Activated CD4-positive, alpha-beta T cell treated with anti-CD3 and anti-CD28 coated beads, Interleukin-2, amount 50 U/mL, for 16 hours (primary cell): ENCODE results near the gene DHRS1.
"Not testable (repeated sequence)": the region's sequence is repeated elsewhere in the genome, so short reads cannot be mapped to it uniquely, and the experiment has no call there.

Source experiments
- DNase-seq: peaks from one replicate; pipeline ENCODE4 v3.0.0-alpha.2; 2020

Gene DHRS1

DNA sequence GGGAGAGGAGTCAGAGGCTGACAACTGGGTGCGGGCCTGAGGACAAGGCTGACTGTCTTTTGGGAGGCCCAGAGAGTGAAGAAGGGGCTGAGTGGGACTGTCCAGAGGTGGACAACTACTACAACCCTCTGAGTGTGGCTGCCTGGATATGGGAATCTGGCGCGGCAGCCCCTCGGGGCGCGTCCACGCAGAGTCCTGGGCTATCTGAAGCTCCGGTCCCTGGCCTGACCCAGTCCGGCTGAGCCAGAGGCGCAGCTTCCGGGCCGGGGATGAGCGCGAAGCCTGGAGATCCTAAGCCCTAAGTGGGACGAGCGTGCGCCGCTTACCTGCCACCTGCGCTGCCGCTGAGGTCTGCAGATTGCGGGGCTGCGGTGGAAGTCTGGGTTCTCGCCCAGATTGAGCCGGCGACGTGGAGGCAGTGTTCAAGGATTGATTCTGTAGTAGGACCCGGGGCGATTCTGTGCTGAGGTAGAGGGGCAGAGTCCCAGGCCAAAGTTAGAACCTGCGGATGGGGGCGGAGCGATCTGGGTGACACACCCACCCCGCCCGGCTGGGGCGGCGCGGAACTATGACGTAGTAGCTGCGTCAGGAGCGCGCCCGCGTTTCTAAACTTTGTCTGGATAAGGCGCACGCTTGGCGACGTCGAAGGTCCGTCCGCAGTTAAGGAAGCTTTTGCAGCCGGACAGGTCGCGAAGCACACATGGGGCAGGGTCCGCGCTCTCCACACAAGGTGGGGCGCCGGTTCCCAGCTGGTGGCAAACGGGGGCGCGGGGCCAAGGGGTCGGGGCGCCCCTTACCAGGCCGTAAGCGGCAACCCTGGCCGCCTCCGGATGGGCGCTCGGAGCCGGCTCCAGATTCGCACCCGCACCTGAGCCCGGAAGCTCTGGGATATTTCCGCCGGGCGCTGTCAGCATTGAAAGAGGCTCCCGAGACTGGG, at the start of gene DHRS1, which contains the start of gene NOP9:
Gene DHRS1 (minus strand): TSS at position 526 of the 937 bp plus-strand sequence. CDS start 674 bp downstream, outside the sequence.
Gene NOP9 (plus strand): TSS at position 596 of the 937 bp plus-strand sequence. CDS start 105 bp downstream, at position 701.
- DNase-seq = peak; percentile 93

DNA sequence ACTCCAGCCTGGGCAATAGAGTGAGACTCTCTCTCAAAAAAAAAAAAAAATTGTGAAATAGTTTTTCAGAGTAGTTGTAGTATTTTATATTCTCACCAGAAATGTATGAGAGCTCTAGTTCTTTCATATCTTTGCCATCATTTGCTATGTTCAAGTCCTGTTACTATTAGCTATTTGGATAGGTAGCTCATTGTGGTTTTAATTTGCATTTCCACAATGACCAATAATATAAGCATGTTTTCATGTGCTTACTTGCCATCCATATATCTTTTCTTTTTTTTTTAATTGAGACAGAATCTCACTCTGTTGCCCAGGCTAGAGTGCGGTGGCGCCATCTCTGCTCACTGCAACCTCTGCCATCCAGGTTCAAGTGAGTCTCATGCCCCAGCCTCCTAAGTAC, 48.6 kb upstream of the DHRS1 start:
- no peak for DNase-seq

DNA sequence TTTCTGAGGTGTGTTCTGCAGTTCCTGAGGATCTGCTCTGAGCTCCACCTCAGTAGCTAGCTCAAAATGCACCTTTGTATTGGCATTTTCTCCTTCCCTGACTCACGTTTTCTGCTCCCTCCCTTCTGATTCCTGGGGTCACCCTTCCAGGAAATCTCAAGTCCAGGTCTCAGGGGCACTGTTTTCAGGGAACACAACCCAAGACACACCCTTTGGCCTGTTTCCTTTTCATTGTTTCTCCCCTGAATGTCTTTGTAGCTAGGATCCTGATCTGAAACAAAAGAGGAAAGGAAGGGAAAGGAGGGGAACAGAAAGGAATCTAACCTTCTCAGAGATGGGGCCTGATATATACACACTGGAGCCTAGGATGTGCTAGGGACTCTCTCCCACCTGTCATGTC, 47.6 kb upstream of the DHRS1 start:
- DNase-seq = no peak

DNA sequence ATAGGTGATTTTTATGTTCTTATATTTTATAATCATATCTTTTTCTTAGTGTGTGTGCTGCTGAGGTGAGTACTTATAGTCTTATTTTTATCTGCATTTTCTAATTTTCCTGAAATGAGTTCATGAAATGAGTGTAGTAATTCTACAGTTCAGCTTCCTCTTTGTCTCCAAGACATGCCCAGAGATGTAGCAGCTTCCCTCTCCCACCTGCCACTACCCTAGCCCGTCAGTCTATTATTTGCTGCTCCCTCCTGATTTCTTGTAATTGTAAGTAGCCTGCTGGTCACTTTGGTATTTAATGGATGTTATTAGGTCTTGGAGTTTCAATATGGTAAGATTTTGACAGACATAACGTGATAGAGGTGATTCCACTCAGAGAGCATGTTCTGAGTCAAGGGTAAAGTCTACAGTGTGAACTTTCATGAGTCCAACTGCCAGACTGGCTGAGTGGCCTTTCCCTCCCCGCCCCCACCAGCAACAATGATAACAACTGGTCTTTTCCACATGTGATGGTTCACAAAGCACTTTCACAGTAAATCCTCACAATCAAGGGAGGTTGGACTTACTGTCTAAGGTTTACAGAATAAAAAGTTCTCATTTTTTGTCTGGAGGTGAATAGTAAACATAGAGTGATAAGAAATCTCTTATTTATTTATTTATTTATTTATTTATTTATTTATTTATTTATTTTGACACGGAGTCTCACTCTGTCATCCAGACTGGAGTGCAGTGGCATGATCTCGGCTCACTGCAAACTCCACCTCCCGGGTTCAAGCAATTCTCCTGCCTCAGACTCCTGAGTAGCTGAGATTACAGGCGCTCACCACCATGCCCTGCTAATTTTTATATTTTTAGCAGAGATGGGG, 44.4 kb upstream of the DHRS1 start:
- DNase-seq = no peak

DNA sequence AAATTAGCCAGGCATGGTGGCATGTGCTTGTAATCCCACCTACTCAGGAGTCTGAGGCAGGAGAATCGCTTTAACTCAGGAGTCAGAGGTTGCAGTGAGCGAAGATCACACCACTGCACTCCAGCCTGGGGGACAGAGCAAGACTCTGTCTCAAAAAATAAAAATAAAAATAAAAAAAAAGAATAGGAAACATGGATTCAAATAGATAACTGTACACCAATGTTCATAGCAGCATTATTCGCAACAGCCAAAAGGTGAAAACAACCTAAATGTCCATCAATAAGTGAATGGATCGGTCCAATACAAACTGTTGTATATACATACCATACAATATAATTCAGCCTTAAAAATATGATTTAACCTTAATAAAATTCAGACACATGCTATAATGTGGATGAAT, 43.3 kb upstream of the DHRS1 start:
- no peak for DNase-seq

DNA sequence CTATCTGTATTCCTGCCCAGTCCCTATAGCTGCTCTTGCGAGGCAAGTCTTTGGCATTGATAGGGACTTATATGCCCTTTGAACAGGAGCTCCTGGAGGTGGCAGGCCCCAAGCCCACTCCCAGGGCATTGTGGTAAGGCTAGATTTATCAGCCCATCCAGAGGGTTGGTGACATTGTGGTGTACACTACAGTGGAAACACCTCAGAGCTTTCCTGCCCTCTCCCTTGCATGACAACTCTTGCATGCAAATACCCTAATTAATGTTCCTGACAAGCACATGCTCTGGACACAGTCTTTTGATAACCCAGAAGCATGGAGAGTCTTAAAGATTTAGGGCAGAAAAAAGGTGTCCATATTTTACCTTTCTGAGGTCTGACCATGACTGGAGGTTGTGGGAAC, 41.0 kb upstream of the DHRS1 start:
- DNase-seq = no peak

DNA sequence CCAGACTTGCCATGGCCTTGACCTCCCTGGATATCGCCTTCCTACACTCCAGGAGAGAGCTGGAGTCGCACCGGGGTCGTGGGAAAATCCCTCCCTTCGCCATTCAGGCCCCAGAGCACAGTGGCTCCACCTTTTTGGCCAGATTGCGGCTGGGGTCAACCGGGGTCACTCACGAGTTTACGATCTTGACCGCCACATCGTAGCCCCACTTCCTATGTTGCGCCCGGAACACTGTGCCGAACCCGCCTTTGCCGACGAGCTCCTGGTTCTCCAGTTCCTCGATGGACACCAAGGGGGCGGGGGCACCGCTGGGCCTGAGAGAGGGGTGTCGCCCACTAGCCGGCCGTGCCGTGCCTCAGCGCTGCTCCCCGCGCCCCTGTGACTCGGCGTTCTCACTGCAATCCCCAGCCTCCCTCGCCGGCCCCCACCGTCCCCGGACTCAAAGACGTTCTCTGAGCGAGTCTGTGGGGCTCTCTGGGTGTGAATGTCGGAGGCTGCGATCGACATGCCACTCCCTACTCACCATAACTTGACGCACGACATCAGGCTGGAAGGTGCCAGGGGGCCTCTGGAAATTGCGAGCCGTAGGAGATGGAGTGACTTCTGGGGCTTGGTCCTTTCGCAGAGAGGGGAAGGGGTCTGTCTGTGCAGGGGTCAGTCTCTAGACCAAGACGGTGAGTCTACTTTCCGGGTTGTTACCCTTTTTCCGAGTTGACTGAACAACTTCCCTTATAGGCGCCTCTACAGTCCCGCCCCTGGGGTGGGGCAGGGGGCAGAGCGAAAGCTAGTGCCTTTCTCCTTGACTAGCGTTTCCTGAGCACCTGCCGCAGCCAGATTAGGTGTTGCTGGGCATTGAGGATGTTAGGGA, 39.9 kb upstream of the DHRS1 start, which contains the start of gene RIPK3:
Gene RIPK3 (minus strand): TSS at position 708 of the 868 bp plus-strand sequence. CDS start 165 bp downstream, at position 543.
- peak; percentile 67 for DNase-seq

DNA sequence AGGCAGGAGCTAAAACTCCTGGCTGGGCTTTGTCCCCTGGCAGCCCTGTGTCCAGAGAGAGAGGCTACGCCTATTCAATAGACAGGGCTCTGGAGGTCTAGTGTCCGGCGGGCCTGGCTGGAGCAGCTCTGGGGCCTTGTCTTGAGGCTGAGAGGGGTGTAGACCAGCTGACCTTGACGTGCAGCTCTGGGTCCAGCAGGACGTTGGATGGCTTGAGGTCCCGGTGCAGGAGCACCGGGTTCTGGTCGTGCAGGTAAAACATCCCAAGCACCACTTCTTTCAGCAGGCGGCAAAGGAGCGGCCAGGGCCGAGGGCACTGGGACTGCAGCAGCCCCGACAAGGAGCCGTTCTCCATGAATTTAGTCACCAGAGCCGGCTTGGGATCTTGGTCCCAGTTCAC, 39.3 kb upstream of the DHRS1 start:
- DNase-seq = no peak

DNA sequence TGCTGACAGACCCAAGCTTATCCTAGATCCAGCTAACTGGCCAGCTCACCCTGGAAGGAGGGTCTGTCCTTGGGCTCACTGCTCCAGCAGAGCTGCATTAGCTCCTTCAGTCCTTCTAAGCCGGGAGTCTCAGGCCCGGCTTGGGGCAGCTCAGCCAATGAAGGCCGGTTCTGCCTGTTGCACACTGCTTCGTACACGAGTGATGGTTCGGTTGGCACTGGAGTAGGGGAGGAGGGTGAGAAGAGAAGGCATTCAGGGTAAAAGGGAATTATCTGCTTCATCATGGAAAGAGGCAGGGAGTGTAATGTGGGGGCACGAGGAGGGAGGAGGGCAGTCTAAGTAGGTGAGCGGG, 38.2 kb upstream of the DHRS1 start:
- DNase-seq = no peak

DNA sequence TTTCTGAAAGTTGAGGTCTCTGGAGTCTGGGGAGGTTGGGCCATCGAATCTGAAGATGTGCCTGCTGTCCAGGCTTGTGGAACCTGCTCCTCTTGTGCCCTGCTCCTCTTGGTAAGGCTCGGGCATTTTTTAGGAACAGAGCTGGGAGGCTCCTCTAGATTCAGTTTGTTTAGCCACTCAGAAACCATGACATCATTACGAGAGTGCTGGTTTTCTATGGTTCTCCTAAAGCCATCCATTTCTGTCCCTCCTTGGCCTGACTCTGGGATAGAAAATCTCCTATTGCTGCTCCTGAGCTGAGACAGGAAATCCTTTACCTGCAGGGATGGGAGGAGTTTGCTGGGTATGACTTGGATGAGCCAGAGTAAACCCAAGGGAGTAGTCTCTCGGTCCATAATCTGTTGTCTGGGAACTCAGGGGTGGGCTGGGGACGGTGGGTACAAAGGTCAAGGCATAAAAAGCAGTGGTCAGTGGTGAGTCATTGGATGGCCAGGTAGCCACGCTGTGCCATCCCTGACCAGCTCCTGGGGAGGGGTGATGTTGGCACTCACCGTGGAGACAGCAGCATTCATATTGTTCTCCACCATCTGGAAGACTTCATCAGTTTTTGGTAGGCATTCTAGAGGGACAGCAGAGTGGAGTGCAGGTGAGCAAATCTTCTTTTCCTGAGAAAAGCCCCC, 37.7 kb upstream of the DHRS1 start:
- no peak for DNase-seq

DNA sequence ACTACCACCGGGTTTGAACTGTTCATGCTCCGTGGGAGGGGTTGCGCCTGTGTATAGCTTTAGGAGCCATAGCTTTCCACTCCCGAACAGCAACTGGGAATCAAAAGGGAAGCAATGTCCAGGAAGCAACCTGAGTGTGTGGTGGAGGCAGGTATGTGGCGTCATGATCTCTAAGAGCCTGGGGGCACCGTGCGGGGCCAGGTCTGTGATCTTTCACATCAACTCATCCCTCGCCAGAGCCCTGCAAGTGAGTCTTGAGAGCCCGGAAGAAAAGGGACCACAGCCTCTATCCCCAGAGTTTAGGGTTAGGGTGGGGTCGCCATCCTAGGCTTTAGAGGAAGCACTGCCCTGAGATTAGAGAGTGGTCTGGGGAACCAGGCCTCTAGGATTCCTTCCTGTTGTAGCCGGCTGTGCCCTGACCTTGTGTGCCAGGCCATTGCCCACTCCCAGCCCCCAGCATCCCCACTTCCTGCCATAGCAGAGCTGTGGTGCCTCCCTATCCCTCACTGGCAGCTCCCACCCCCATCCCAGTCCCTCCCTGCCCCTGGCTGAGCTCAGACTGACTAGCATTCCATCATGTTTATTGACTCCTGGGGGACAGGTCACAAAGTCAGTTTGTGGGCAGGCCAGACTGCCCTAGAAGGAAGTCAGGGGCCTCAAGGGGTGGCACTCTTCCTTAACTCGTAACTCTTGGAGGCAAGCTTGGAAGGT, 36.0 kb upstream of the DHRS1 start:
- DNase-seq = no peak

DNA sequence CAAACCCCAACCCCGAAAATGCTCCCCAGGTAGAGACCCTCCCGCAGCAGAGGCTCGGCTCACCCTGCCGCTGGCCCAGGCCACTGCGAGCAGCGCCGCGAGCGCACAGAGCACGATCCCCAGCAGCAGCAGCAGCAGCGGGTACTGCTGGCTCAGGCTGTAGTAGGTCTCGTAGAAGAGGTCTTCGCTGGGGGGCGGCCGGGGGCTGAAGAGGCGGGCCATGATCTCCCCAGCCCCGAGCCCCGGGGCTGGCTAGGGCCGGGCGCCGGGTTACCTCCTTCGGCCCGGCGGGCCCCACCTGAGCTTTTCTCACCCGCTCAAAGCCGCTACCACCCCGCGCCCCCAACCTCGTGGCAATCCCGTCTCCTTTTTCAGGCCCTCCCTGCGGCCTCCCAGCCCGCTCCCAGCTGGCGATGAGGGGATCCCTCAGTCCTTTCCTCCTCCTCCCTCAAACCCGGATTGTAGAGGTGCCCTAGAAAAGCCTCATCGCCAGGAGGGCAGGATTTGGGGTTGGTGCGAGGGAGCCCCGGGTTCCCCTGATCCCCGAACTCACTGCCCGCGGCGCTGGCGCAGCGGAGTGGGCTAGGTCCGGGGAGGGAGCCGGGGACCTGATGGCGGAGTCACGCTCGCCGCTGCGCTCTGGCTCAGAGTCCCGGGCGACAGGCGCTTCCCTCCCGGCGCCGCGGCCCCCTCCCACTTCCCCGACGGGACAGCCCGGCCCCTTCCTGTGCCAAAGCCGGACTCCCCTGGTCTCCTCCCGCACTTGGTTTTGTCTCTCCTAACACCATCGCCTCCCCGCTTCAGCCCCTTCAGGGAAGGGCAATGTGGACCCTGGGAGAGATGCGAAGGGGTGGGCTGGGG, 35.1 kb upstream of the DHRS1 start, which contains the start of gene ADCY4:
Gene ADCY4 (minus strand): TSS at position 641 of the 861 bp plus-strand sequence. CDS start 419 bp downstream, at position 222.
- DNase-seq = no peak

DNA sequence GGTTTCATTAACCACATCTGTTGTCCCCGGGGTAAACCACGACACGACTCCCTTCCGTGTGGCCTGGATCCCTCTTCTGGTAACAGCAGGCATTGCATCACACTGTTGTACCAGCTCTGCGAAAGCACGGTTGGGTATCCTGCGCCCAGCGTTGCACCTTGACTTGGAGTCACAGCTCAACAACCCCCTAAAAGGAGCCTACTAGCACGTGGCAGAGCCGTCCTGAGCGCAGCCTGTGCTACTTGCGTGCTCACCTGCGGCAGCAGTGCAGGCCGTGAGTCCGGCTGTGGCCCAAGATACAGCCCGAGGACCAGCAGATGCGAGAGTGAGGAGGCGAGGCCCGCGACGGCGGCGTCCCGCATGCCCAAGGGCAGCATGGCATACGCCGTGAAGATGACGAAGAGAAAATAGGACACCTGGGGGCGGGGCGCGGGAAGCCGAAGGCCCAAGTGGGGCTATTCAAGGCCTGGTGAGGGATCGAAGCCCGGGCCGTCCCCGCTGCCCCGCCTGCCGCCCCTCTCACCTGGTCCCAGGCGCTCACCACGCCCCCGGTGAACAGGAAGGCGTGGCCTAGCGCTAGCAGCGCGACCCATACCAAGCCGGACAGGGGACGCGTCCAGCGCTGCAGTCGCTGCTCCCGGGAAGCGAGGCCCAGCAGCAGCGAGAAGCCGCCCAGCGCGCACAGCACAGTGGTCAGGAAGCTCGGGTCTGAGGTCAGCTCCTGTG, 32.9 kb upstream of the DHRS1 start:
- peak; percentile 92 for DNase-seq

DNA sequence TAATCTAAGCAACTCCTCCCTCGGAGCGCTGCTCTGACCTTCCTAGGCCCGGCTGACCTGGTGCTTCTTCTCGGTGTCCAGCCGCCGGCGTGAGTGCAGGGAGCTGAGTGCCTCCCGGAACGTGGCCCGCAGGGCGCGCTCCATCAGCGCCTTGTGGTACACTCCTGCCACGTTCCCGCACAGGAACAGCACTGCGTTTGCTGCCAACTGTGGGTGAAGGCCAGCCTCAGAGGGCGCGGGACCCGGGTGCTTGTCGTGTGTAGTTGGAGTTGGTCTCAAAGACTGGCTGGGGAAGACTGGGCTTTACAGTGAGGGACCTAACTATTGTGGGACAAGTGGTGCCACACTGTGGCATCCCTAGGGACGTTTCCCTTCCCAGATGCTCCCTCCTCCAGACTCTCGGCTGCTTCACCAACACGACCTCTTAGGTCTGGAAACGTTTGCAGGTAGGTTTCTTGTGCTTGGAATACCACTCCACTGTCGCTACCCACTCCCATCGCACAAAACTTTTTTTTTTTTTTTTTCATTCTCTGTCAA, 32.2 kb upstream of the DHRS1 start:
- no peak for DNase-seq

DNA sequence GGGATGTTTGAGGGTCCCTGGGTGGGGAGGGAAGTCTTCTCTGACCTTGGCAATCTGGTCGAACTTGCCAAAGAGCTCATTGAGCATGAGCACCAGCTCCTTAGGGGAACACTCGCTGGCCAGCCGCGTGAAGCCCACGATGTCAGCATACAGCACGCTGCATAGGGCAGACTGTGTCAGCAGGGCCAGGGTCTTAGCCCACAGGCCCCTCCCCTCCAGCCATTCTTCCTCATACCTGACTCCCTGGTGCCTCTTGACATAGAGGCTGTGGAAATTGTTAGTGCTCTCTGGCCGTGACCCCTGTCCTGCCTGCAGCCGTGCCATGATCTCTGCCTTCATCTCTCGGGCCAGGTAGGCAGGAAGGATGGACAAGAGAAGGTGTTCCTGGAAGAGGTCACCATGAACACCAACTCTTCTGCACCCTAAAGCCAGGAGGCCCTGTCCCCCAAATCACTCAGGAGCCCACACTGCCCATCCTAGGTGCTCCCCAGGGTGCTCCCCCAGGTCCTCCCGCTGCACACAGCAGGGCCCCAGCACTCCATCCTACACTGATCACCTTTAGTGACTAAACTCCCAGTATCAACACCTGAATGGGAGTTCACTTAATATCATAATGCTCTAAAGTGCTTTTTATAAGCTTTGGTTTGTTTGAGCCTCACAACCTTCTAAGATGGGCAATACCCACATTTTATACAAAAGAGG, 31.5 kb upstream of the DHRS1 start:
- no peak for DNase-seq

DNA sequence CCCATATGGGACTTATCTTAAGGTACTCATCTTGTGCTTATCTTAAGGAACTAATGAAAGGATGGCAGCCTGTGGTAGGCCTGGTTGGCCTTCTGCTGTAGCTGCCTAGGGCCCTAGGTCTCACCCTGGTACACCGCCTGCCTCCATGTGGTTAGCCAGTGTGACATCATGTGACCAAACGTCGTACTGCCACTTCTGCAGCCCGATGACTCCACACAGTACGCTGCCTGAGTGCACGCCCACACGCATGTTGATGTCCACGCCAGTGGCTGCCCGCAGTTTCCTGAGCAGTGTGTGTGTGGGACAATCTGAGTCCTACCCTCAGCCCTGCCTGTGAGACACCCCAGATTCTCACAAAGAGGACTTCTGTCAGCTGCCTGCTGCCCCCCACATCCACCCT, 30.2 kb upstream of the DHRS1 start:
- DNase-seq = peak; percentile 80

DNA sequence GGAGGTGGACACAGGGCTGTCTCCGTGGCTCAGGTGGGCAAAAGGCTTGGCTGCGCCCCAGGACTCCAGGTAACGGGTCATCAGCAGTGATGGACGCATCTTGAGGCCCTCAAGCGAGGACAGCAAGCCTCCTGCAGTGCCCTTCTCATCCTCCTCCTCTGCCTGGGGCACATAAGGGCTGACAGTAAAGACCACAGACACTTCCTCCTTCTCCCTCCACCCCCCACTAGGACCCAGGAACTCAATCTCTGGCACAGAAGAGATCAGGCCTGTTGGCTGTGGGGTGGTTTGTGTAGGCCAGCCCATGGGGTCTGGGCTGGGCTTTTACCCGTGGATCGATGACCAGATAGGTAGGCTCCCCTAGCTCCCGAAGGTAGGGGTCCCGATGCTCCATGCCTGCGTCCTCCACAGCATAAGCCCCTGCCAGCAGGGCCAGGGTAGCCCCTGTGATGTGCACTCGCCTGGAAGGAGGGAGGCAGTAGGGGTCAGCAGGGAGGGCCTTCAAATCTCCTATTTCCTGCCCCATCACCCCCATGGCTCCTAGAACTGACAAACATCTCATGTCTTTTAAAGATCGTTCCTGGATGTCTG, 29.6 kb upstream of the DHRS1 start:
- DNase-seq = no peak

DNA sequence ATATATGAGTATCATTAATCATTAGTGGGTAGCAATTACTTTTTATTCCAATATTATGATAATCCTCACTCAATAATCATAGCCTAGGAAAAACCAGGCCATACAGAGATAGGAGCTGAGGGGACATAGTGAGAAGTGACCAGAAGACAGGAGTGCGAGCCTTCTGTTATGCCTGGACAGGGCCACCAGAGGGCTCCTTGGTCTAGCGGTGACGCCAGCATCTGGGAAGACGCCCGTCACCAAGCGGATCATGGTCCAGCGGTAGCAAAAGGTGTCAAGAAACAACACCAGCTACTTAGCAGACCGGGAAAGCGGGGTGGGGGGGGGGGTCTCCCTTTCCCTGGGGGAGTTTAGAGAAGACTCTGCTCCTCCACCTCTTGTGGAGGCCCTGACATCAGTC, 28.3 kb upstream of the DHRS1 start:
- not testable (repeated sequence) for DNase-seq
